HG03520 (cell line): Measurements from ENCODE around the gene BACH2.
"Not testable (repeated sequence)": the region's sequence is repeated elsewhere in the genome, so short reads cannot be mapped to it uniquely, and the experiment has no call there.

Source experiments
- ATAC-seq: cut with Tn5 transposase; IDR thresholded peaks from one replicate; pipeline ENCODE4 v1.9.1; 2021; ENCODE audit warnings: mild to moderate bottlenecking, moderate library complexity; ENCODE audit not compliant: unreplicated experiment

The BACH2 gene

GRCh38 chr6:90135667-90136066 is 161.0 kb downstream of the BACH2 start:
- no peak for ATAC-seq

- not testable (repeated sequence) for ATAC-seq
Measured at GRCh38 chr6:90133664-90134063, 163.0 kb downstream of the BACH2 start.

- no peak for ATAC-seq
Measured at GRCh38 chr6:90131614-90132423, 164.8 kb downstream of the BACH2 start.

GRCh38 chr6:90131125-90131524 is 165.5 kb downstream of the BACH2 start:
- no peak for ATAC-seq

GRCh38 chr6:90128687-90129086 is 168.0 kb downstream of the BACH2 start:
- not testable (repeated sequence) for ATAC-seq

GRCh38 chr6:90127595-90127994 is 169.0 kb downstream of the BACH2 start:
- ATAC-seq = no peak

GRCh38 chr6:90126839-90127238 is 169.8 kb downstream of the BACH2 start:
- no peak for ATAC-seq

GRCh38 chr6:90126181-90126580 is 170.5 kb downstream of the BACH2 start:
- no peak for ATAC-seq

- ATAC-seq = no peak
Measured at GRCh38 chr6:90124874-90125510, 171.7 kb downstream of the BACH2 start.

GRCh38 chr6:90123831-90124230 is 172.8 kb downstream of the BACH2 start:
- ATAC-seq = no peak

GRCh38 chr6:90121982-90122381 is 174.7 kb downstream of the BACH2 start:
- no peak for ATAC-seq

- ATAC-seq = no peak
Measured at GRCh38 chr6:90120327-90120726, 176.3 kb downstream of the BACH2 start.

- ATAC-seq = no peak
Measured at GRCh38 chr6:90119618-90120017, 177.0 kb downstream of the BACH2 start.

GRCh38 chr6:90118581-90118980 is 178.1 kb downstream of the BACH2 start:
- no peak for ATAC-seq

- no peak for ATAC-seq
Measured at GRCh38 chr6:90118069-90118468, 178.6 kb downstream of the BACH2 start.

- ATAC-seq = not testable (repeated sequence)
Measured at GRCh38 chr6:90116126-90116525, 180.5 kb downstream of the BACH2 start.

- ATAC-seq = no peak
Measured at GRCh38 chr6:90113389-90113788, 183.3 kb downstream of the BACH2 start.

GRCh38 chr6:90111387-90111786 is 185.3 kb downstream of the BACH2 start:
- ATAC-seq = no peak

- no peak for ATAC-seq
Measured at GRCh38 chr6:90110971-90111370, 185.7 kb downstream of the BACH2 start.

- ATAC-seq = no peak
Measured at GRCh38 chr6:90109141-90109540, 187.5 kb downstream of the BACH2 start.

GRCh38 chr6:90107771-90108282 is 188.8 kb downstream of the BACH2 start:
- peak; percentile 92 for ATAC-seq

GRCh38 chr6:90107371-90107770 is 189.3 kb downstream of the BACH2 start:
- no peak for ATAC-seq
